Activated naive CD4-positive, alpha-beta T cell treated with Interleukin-2 at 50 U/mL for 16 hours (primary cell): ENCODE data around the gene GPR33.
A peak's percentile ranks its signal among the peaks of the same experiment; 100 is the strongest.
"Not testable (repeated sequence)": the region's sequence is repeated elsewhere in the genome, so short reads cannot be mapped to it uniquely, and the experiment has no call there.

Experiments used
- DNase-seq: peaks from one replicate; pipeline ENCODE4 v3.0.0-alpha.2; 2020

The GPR33 gene

DNA sequence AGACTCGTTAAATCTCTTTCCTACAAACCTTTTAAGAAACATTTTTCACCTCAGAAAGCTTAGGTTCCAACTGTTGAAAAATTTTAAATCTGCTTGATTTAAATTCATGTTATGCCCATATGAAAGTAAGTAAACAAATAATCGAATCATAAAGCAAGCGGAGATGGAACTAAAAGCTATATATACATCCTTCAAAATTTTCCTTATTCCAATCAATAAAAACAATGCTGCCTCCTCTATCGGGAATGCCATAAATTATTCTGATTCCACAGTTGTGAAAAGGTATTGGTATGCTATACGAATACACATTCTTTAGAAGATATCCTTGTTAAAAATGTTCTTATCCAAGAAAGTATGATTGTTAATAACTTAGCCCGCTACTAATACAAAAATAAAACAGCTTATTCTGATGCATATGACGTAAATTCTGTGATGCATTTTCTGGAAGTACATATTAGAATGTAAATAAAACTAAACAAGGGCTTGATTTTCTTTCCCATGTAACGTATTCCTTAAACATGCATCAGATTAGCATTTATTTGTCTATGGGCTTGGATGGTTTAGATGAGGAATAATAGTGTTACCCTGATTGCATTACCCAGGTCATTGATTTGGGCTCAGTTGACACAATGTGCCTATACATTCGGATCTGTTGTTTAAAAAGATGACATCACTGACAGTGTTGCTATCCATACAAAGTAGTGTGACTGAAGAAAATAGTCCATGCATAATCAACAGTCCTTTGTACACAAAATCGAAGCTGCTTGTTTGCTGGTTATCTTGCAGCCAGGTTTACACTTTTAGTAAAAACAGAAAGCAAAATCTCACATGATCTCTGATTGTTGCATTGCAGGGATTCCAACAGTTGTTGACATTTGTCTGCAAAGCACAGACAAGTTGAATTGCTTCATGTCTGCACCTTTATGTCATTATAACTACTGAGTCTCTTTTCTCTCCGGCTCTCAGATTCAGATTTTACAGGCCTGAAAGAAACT lies 29.9 kb downstream of the GPR33 start:
- no peak for DNase-seq

DNA sequence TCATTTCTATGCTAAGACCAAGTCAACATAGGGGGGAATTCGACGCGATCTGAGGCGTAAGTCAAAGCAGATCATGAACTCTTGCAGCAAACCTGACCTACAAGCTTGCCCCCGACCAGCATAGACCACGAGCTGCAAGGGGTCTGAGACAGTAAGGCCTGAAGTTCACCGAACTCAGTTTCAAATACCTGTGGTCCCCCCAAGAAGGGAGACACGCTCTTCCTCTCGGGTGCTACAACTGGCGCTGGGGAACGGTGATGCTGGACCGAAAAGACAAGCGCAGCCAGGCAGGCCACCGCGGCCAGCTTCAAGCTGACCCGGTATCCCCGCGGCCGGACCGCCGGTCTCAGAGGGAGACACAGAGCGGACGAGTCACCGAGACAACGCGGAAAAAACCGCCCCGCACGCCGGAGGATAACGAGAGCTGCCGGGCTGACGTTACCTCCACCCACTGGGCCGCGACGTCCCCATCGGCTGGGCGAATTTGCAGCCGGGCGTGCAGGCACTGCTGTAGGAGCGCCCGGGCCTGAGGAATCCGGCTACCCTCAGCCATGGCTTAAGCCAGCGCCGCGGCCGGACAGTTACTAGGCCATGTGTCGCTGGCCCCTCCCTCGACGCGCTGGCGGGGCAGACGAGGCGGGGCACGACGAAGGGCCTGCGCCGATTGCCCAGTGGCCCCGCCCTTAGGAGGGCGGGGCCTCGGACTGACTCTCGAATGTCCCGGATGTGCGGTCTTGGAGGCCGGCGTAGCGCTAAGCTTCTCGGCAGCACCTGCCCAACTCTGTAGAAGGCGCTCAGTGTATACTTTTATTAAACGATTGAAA lies 30.8 kb downstream of the GPR33 start, which contains the start of gene DTD2:
TSS of gene DTD2 (minus strand) at position 666 of the 824 bp plus-strand sequence. CDS start at position 553, 113 bp downstream.
- peak; percentile 93 for DNase-seq

DNA sequence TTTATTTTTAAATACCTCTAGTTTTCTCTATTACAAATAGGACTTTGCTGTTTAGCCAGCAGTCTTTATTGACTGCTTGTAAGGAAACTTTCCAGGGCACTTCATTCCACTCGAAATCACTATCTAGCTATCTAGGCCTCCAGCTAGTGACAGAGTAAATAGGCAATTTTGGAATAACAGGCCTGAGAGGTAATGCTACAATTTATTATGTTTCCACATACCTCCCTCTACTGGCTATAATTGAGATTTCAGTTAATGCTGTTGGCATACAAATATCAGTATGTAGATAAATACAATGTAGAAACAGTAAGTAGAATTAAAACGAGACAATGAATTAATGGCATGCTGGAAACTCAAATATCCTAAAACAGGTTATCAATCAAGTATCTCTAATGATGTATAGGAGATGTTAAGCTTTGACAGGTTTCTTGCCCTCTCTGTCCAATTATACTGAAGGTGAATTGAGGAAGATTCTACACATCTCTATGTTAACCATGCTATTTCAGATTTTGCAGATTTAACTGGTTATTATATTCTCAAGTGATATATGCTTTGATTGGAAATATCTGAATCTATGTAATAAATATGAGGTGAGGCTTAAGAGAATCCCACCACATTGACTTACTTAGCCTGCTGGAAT lies 37.7 kb downstream of the GPR33 start:
- no peak for DNase-seq

- no peak for DNase-seq
Measured at GRCh38 chr14:31449136-31449535, 38.7 kb downstream of the GPR33 start.

DNA sequence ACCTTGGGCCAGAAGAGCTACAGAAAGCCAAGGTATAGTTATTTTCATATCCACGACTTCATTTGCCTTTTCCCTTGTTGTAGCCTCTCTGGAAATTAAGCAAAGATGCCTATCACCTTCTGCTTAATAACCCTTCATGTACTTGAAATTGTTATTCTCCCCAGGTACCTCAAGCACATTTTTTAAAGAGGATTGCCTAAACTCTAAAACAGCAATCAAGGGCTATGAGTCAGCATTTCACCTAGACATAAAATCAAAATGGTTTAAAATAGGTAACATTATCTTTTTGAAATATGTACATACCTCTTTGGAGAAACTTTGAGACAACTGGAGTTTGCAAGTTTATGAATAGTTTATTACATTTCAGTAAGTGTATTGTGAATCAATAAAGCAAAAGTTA lies 42.1 kb downstream of the GPR33 start:
- DNase-seq, result no peak

- no peak for DNase-seq
Measured at GRCh38 chr14:31442284-31442683, 45.6 kb downstream of the GPR33 start.

- DNase-seq, result no peak
Measured at GRCh38 chr14:31441273-31442111, 46.3 kb downstream of the GPR33 start.

DNA sequence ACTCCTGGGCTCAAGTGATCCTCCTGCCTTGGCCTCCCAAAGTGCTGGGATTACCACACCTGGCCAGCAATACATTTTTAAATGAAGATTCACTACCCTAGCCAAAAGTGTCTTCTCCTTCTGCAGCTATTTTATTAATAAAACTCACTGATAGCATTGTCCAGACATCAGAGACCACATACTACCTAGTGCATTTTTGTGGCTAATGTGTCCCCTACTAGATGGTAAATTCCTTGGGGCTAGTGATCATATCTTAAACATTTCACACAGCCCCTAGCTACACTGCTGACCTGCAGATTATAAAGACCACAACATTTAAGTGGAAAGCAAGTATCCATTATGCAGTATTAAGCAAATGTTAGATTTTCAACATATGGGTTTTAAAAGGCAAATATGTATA lies 47.6 kb downstream of the GPR33 start:
- no peak for DNase-seq

DNA sequence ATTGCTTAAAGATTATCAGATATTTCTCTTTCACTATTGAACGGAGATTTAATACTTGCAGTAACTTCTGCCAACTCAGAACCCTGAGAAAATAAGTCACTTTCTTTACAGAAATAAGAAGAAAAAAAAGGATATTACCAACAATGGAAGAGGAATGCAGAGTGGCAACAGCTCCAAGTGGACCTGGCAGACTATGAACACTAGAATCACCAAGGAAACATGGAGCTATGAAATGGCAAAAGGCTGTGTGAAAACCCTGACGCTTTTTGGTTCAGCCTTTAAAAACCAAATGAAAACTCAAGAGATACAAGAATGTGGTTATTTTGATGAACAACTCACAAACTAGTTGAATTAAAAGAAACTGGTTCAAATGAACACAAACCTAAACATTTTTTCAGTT lies 48.3 kb downstream of the GPR33 start:
- no peak for DNase-seq

- not testable (repeated sequence) for DNase-seq
Measured at GRCh38 chr14:31437045-31437691, 50.7 kb downstream of the GPR33 start.

- no peak for DNase-seq
Measured at GRCh38 chr14:31435276-31435675, 52.6 kb downstream of the GPR33 start.
